GM12878 (cell line): ENCODE measurements around the gene TSPAN16. TPM values are rescaled to one million over a fixed set of nuclear protein-coding genes. Genes with fewer than 3 reads are reported as not detected.

ENCODE experiments used
- ATAC-seq: fragments of 200-7000 bp; cut with Tn5 transposase; 3 replicates; pipeline ENCODE4 v1.9.1; 2020; ENCODE audit warnings: mild to moderate bottlenecking, moderate library complexity
- BruUV-seq: library from RNA; stranded (reverse); fragments of 400-500 nt; replicated peaks from 2 replicates; lab custom pipeline; 2021; lab: Mats Ljungman, UMichigan
- CTCF ChIA-PET: fragments of 300-600 bp; sonication (Branson Sonifier 250); formaldehyde crosslinking; extraction: SDS; loops from one replicate; lab custom pipeline; 2021; ENCODE audit warnings: inconsistent platforms; lab: Yijun Ruan, JAX
- POLR2A ChIA-PET: fragments of 350-600 bp; formaldehyde crosslinking; extraction: SDS; loops from one replicate; lab custom pipeline; 2021; ENCODE audit warnings: inconsistent platforms; lab: Charles Lee
- RAD21 ChIA-PET: fragments of 300-600 bp; sonication (Branson Sonifier 250); formaldehyde crosslinking; loops from one replicate; lab custom pipeline; 2023; ENCODE audit warnings: antibody characterized with exemption; ENCODE audit not compliant: unreplicated experiment; lab: Charles Lee
- SMC1A ChIA-PET: fragments of 300-600 bp; sonication (Branson Sonifier 250); formaldehyde crosslinking; loops from one replicate; lab custom pipeline; 2023; ENCODE audit not compliant: unreplicated experiment, uncharacterized antibody; lab: Charles Lee
- DNase-seq: peaks from one replicate; pipeline ENCODE4 v3.0.0-alpha.2; 2011; ENCODE audit warnings: low read depth, low spot score
- FAIRE-seq: peaks from 3 replicates; lab custom pipeline; 2011; peaks lifted over from hg19 to GRCh38; lab: Jason Lieb, UNC
- H2AFZ ChIP-seq: 2 replicates; pipeline ENCODE4 v1.6.0; 2011; ENCODE audit warnings: low read depth, low read length, control low read depth; ENCODE audit not compliant: control insufficient read depth
- H3K27ac ChIP-seq: 2 replicates; pipeline ENCODE4 v1.5.1; 2011; ENCODE audit warnings: control low read depth; ENCODE audit not compliant: control insufficient read depth, insufficient read depth
- H3K27me3 ChIP-seq, 2 experiments: replicated peaks in 1 of 2; 2 replicates each; pipeline versions ENCODE4 v1.6.0 to v1.6.1; 2011; ENCODE audit warnings: low read length in 1 of 2; ENCODE audit not compliant: control insufficient read depth in 2 of 2, insufficient read depth in 2 of 2
- H3K36me3 ChIP-seq, 2 experiments: 2 replicates each; pipeline ENCODE4 v1.5.1; 2011; ENCODE audit warnings: low read length in 1 of 2; ENCODE audit not compliant: control insufficient read depth in 2 of 2, insufficient read depth in 2 of 2
- H3K4me1 ChIP-seq: 2 replicates; pipeline ENCODE4 v1.6.1; 2011; ENCODE audit warnings: mild to moderate bottlenecking, low read length, moderate library complexity, mixed read lengths; ENCODE audit not compliant: control insufficient read depth, insufficient read depth
- H3K4me2 ChIP-seq: 2 replicates; pipeline ENCODE4 v1.6.0; 2011; ENCODE audit warnings: control low read depth; ENCODE audit not compliant: control insufficient read depth, insufficient read depth
- H3K4me3 ChIP-seq: fragments of 200-600 bp; sonication (generic); 2 replicates; pipeline ENCODE4 v1.5.1; 2016
- H3K79me2 ChIP-seq: 2 replicates; pipeline ENCODE4 v1.6.0; 2011; ENCODE audit warnings: low read length; ENCODE audit not compliant: control insufficient read depth, insufficient read depth
- H3K9ac ChIP-seq: 2 replicates; pipeline ENCODE4 v1.8.0; 2011; ENCODE audit warnings: low read length, control low read depth, mixed read lengths; ENCODE audit not compliant: control insufficient read depth, insufficient read depth
- H3K9me3 ChIP-seq: replicated peaks from 3 replicates; pipeline ENCODE4 v1.5.1; 2011; ENCODE audit warnings: mild to moderate bottlenecking, low read length; ENCODE audit not compliant: control insufficient read depth, insufficient read depth
- H4K20me1 ChIP-seq: 2 replicates; pipeline ENCODE4 v1.6.0; 2011; ENCODE audit not compliant: control insufficient read depth, insufficient read depth
- CBX3 ChIP-seq: fragments of 200-600 bp; sonication (generic); IDR thresholded peaks from 2 replicates; pipeline ENCODE4 v1.6.1; 2016; ENCODE audit warnings: low read depth, borderline replicate concordance
- MTA2 ChIP-seq: fragments of 450-650 bp; IDR thresholded peaks from 2 replicates; pipeline ENCODE4 v1.6.1; 2016; ENCODE audit warnings: low read depth, mild to moderate bottlenecking, moderate library complexity
- MYC ChIP-seq: IDR thresholded peaks from 2 replicates; pipeline ENCODE4 v1.6.1; 2011; ENCODE audit warnings: mild to moderate bottlenecking, low read length, moderate library complexity, inconsistent platforms; ENCODE audit not compliant: insufficient read depth, insufficient replicate concordance, insufficient read length, severe bottlenecking
- STAT3 ChIP-seq: IDR thresholded peaks from 2 replicates; pipeline ENCODE4 v1.6.1; 2011; ENCODE audit warnings: low read depth, low read length, improper control_type of control experiment
- YBX1 ChIP-seq: fragments of 450-650 bp; IDR thresholded peaks from 2 replicates; pipeline ENCODE4 v1.6.1; 2016; ENCODE audit warnings: antibody characterized with exemption
- WGBS: methylation state at CpG from one replicate; pipeline ENCODE4 v1.1.6; 2016; ENCODE audit warnings: low lambda C conversion rate; ENCODE audit not compliant: insufficient replicate concordance, insufficient coverage; ENCODE audit errors: missing lambda C conversion rate; 5-methylcytosine and 5-hydroxymethylcytosine counted together
- in situ Hi-C: fragments of 300-500 bp; cut with MboI; formaldehyde crosslinking; loops from 9 replicates; pipeline ENCODE4 v1.14.3; 2018; ENCODE audit warnings: mixed read lengths
- intact Hi-C: fragments of 100-400 bp; cut with micrococcal nuclease; formaldehyde crosslinking; loops from one replicate; pipeline ENCODE4 v1.14.2; 2022; ENCODE audit not compliant: unreplicated experiment
- polyA plus RNA-seq, 11 experiments: library from polyadenylated mRNA; depleted of rRNA in 4 of 11; unstranded in 6 of 11; stranded (reverse) in 5 of 11; fragments of >200 nt; fragmentation: Nextera tagmentation in 4 of 11; fragmentation: Illumina TruSeq in 1 of 11; extraction: Ambion mirVana in 4 of 11; extraction: Trizol in 1 of 11; gene quantifications; 1 replicate in 1 of 11; 2 replicates in 10 of 11; pipeline versions ENCODE4 v1.2.1 to v1.2.3, GENCODE V29; 2011 to 2016; ENCODE audit warnings: inconsistent platforms in 2 of 11, missing spikeins in 2 of 11, low read depth in 1 of 11
- total RNA-seq, 4 experiments: library from RNA; depleted of rRNA in 3 of 4; stranded (reverse); fragments of >200 nt in 3 of 4; fragmentation: Illumina TruSeq in 1 of 4; extraction: Trizol in 1 of 4; gene quantifications; 2 replicates each; pipeline versions ENCODE4 v1.2.1 to v1.2.3, GENCODE V29; 2013 to 2021
- TF ChIP-seq, protein P1 (sequence below): IDR thresholded peaks from 2 replicates; pipeline ENCODE4 v1.6.1; 2012; ENCODE audit warnings: low read length, inconsistent platforms
- TF ChIP-seq, protein P2 (sequence below): fragments of 450-650 bp; IDR thresholded peaks from 2 replicates; pipeline ENCODE4 v1.6.1; 2018; ENCODE audit warnings: mild to moderate bottlenecking, low read depth, moderate library complexity; ENCODE audit not compliant: partially characterized antibody

The TSPAN16 gene
- total and polyA plus RNA-seq, 10 of the 15 experiments (the other 5 are each of a cell fraction or from before 2014, with no cell fraction given): not detected

DNA sequence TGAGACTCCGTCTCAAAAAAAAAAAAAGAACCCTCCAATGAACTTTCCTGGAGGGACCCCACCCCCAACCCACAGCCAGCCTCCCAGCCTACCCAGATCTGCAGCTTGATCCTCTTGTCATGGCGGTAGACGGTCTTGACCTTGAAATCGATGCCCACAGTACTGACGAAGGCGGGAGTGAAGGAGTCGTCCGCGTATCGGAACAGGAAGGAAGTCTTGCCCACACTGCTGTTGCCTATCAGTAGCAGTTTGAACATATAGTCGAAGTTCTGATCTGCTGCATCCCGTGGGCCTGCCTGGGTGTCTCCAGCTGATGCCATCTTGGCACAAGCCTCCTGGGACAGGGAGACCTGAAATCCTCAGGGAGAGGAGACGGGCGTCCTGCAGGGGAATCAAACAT is 41.1 kb downstream of the TSPAN16 start (continued):
- TF ChIP-seq, protein P1, sequence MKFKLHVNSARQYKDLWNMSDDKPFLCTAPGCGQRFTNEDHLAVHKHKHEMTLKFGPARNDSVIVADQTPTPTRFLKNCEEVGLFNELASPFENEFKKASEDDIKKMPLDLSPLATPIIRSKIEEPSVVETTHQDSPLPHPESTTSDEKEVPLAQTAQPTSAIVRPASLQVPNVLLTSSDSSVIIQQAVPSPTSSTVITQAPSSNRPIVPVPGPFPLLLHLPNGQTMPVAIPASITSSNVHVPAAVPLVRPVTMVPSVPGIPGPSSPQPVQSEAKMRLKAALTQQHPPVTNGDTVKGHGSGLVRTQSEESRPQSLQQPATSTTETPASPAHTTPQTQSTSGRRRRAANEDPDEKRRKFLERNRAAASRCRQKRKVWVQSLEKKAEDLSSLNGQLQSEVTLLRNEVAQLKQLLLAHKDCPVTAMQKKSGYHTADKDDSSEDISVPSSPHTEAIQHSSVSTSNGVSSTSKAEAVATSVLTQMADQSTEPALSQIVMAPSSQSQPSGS: no peak

DNA sequence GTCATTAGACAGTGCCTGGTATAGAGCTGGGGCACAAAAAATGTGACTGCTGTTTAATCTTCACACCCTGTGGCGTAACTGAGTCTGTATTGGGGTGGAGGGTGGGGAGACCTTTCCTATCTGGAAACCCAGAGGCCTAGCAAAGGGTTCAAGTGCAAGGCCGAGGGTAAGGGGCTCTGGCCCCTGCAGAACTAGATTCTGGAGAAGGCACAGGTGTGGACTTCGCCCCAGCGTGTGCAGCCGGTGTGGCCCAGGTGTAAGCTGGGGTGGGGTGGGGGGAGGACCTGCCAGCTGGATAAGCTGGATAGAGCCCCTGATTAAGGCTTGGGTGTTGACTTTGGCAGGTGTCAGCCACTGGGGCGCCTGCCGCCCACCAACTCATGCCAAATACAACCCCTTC is 42.2 kb downstream of the TSPAN16 start:
- Histone ChIP-seq H3K36me3 (peaks cover 0 to 9% of the 10 kb centered on the region in 2 experiments; a peak in 1 of 4 replicates), H3K9ac (no peak overlapping the region), H3K4me2 (peak overlapping the region; percentile 90), H3K27me3 (no peaks in the 10 kb centered on the region), H3K4me1 (peaks cover 4% of the 10 kb centered on the region), H3K9me3 (no peaks in the 10 kb centered on the region; the same call in 2 of the 3 replicates), H2AFZ (no peak overlapping the region), H4K20me1 (no peaks in the 10 kb centered on the region), H3K4me3 (no peak overlapping the region; the same call in 1 of the 2 replicates), H3K79me2 (no peaks in the 10 kb centered on the region), H3K27ac (no peak overlapping the region)
- no peak for FAIRE-seq
- no peak for DNase-seq
- intact Hi-C loops (no loop called here), in situ Hi-C loops (no loop called here)
- SMC1A ChIA-PET: interaction anchor here (0.7 kb wide), 1 partner anchor 11 kb away, joined by 3 read pairs; no protein-coding TSS in a partner anchor
- WGBS: 79% methylated on average over 7 of the region's 7 CpGs
- CTCF ChIA-PET: interaction anchor here (0.8 to 2.3 kb wide), 4 partner anchors 8 to 144 kb away, joined by 3 to 10 read pairs (median 5); partner anchors contain the start of genes CCDC159 and TMEM205
- POLR2A ChIA-PET: interaction anchor here (1.1 kb wide), 1 partner anchor 8 kb away, joined by 3 read pairs; the partner anchor contains the start of genes CCDC159 and TMEM205
- no peak for ATAC-seq
- TF ChIP-seq YBX1 (no peak), STAT3 (no peak), CBX3 (no peak), MYC (no peak), MTA2 (no peak)
- TF ChIP-seq, protein P2, sequence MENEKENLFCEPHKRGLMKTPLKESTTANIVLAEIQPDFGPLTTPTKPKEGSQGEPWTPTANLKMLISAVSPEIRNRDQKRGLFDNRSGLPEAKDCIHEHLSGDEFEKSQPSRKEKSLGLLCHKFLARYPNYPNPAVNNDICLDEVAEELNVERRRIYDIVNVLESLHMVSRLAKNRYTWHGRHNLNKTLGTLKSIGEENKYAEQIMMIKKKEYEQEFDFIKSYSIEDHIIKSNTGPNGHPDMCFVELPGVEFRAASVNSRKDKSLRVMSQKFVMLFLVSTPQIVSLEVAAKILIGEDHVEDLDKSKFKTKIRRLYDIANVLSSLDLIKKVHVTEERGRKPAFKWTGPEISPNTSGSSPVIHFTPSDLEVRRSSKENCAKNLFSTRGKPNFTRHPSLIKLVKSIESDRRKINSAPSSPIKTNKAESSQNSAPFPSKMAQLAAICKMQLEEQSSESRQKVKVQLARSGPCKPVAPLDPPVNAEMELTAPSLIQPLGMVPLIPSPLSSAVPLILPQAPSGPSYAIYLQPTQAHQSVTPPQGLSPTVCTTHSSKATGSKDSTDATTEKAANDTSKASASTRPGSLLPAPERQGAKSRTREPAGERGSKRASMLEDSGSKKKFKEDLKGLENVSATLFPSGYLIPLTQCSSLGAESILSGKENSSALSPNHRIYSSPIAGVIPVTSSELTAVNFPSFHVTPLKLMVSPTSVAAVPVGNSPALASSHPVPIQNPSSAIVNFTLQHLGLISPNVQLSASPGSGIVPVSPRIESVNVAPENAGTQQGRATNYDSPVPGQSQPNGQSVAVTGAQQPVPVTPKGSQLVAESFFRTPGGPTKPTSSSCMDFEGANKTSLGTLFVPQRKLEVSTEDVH: no peak
- RAD21 ChIA-PET: no interaction called here
- no TSS peak for BruUV-seq
